Ascending aorta (tissue), 2 donors: ENCODE results near the gene VWA3A. TPM values are rescaled to one million over a fixed set of nuclear protein-coding genes. Genes with fewer than 3 reads are reported as not detected.
"Not testable (repeated sequence)": the region's sequence is repeated elsewhere in the genome, so short reads cannot be mapped to it uniquely, and the experiment has no call there.

Experiments used
- DNase-seq, 2 donors: peaks; one replicate each; pipeline ENCODE4 v3.0.0-alpha.2; 2019; ENCODE audit warnings: low spot score in 2 of 2
- H3K27ac ChIP-seq, 2 donors: fragments of 200-600 bp; sonication (generic); one replicate each; pipeline ENCODE4 v1.5.1; 2016 to 2017; ENCODE audit warnings: mild to moderate bottlenecking in 1 of 2
- H3K27me3 ChIP-seq: fragments of 200-600 bp; sonication (generic); one replicate; pipeline ENCODE4 v1.5.1; 2017
- H3K36me3 ChIP-seq, 2 donors: fragments of 200-600 bp; sonication (generic); one replicate each; pipeline ENCODE4 v1.5.1; 2016
- H3K4me1 ChIP-seq, 2 donors: fragments of 200-600 bp; sonication (generic); one replicate each; pipeline ENCODE4 v1.5.1; 2016 to 2017; ENCODE audit warnings: mild to moderate bottlenecking in 1 of 2
- H3K4me3 ChIP-seq, 2 donors: fragments of 200-600 bp; sonication (generic); one replicate each; pipeline ENCODE4 v1.5.1; 2016 to 2017; ENCODE audit warnings: mild to moderate bottlenecking in 1 of 2
- H3K9me3 ChIP-seq, 2 donors: fragments of 200-600 bp; sonication (generic); one replicate each; pipeline ENCODE4 v1.5.1; 2016
- intact Hi-C: fragments of 100-400 bp; cut with DNase I; formaldehyde crosslinking; loops from one replicate; pipeline ENCODE4 v1.15.1; 2023
- total RNA-seq: library from RNA; depleted of rRNA; stranded (reverse); fragments of >200 nt; gene quantifications from one replicate; pipeline ENCODE4 v1.1.0, GENCODE V29; 2016
- TF ChIP-seq, protein P1 (sequence below), 3 experiments: fragments of 200-600 bp in 2 of 3; fragments of 450-650 bp in 1 of 3; sonication (generic) in 2 of 3; IDR thresholded peaks; one replicate each; pipeline ENCODE4 v1.5.1; 2016 to 2019; ENCODE audit warnings: antibody characterized with exemption in 3 of 3, mild to moderate bottlenecking in 1 of 3, moderate library complexity in 1 of 3

The VWA3A gene
- total RNA-seq, 1 donor from 2014 or later = not detected

DNA sequence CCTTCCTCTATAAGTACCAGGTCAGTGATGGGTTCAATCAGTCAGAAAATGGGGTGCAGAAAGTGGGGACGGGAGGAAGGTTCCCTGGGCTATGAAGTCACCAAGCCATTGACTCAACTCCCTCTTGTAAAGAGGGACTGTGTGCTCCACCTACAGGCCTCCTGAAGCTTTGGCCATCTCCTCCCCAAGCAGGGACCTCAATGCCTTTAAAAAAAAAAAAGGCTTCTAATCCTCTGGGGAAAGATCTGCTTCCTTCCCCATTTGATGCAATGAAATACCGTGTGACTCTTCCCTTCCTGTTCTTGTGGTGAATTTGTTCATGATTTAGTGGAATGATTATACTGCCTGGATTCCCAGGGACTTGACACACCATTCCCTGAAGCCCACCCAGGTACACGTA lies 30.8 kb downstream of the VWA3A start:
- Histone ChIP-seq H3K9me3 (no peaks in the 10 kb centered on the region), H3K4me3 (no peak overlapping the region), H3K36me3 (no peaks in the 10 kb centered on the region), H3K4me1 (no peaks in the 10 kb centered on the region), H3K27me3 (no peaks in the 10 kb centered on the region), H3K27ac (no peak overlapping the region)
- TF ChIP-seq, protein P1, sequence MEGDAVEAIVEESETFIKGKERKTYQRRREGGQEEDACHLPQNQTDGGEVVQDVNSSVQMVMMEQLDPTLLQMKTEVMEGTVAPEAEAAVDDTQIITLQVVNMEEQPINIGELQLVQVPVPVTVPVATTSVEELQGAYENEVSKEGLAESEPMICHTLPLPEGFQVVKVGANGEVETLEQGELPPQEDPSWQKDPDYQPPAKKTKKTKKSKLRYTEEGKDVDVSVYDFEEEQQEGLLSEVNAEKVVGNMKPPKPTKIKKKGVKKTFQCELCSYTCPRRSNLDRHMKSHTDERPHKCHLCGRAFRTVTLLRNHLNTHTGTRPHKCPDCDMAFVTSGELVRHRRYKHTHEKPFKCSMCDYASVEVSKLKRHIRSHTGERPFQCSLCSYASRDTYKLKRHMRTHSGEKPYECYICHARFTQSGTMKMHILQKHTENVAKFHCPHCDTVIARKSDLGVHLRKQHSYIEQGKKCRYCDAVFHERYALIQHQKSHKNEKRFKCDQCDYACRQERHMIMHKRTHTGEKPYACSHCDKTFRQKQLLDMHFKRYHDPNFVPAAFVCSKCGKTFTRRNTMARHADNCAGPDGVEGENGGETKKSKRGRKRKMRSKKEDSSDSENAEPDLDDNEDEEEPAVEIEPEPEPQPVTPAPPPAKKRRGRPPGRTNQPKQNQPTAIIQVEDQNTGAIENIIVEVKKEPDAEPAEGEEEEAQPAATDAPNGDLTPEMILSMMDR (IDR thresholded peaks at IDR 0.05) = no peak
- no peak for DNase-seq
- intact Hi-C loops = no loop called here

DNA sequence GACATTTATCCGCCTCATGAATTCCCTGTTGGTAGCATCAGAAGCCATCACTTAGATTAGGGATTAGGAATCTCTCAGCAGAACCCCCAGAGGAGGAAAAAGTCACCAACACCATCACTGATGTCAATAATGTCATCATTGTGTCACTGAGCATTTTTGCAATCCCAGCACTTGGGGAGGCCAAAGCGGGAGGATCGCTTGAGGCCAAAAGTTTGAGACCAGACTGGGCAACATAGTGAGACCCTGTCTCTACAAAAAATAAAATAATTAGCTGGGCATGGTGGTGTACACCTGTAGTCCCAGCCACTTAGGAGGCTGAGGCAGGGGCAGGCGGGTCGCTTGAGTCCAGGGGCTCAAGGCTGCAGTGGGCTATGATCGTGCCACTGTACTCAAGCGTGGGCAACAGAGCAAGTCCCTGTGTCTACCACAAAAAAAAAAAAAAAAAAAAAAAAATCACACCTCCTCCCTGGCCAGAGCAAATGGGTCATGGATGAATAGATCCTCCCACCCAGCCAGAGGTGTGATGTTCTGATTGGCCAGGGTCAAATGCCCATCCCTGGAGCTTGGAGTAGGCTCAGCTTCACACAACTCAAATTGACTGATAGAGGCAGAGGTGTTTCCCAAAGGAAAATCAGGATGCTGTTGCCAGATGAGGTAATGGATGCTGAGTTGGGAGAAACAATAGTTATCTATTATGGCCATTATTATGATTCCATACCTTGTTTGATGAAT lies 31.6 kb downstream of the VWA3A start:
- intact Hi-C loops = no loop called here

DNA sequence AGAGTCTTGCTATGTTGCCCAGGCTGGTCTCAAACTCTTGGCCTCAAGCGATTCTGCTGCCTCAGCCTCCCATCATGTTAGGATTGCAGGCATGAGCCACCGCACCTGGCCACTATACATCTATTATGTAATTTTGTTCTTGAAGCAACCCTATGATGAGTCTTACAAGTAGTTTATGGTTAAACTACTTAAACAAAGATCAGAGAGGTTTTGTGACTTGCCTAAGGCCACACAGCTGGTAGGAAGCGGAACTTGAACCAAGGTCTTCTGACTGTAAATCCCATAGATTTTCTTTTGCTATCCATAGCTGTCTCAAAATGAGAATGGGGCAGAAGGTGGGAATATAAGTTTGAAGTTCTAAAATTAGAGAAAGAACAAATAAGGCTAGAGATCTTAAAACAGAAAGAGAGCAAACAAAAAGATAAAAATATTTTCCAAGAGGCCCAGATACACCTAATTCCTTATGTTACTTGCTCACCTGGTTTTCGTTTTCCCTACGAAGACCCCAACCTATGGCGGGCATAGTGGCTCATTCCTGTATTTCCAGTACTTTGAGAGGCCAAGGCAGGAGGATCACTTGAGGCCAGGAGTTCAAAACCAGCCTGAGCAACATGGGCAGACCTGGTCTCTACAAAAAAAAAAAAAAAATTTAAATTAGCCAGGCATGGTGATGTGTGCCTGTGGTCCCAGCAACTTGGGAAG lies 32.4 kb downstream of the VWA3A start:
- DNase-seq = no peak
- Histone ChIP-seq H3K4me1 (no peaks in the 10 kb centered on the region), H3K4me3 (no peak overlapping the region), H3K9me3 (peaks cover 0 to 5% of the 10 kb centered on the region in 2 donors), H3K27ac (no peak overlapping the region), H3K27me3 (no peaks in the 10 kb centered on the region), H3K36me3 (no peaks in the 10 kb centered on the region)
- TF ChIP-seq, protein P1 (IDR thresholded peaks at IDR 0.05) = no peak
- intact Hi-C loops = no loop called here

More for the DNA sequence above, 31.6 kb downstream of the VWA3A start:
- H3K27ac ChIP-seq = no peak overlapping the region
- no peaks in the 10 kb centered on the region for H3K36me3 ChIP-seq
- no peak for DNase-seq
- no peak overlapping the region for H3K4me3 ChIP-seq
- no peaks in the 10 kb centered on the region for H3K4me1 ChIP-seq
- H3K27me3 ChIP-seq = no peaks in the 10 kb centered on the region
- TF ChIP-seq, protein P1 (IDR thresholded peaks at IDR 0.05) = no peak
- peaks cover 0 to 5% of the 10 kb centered on the region in 2 donors for H3K9me3 ChIP-seq

DNA sequence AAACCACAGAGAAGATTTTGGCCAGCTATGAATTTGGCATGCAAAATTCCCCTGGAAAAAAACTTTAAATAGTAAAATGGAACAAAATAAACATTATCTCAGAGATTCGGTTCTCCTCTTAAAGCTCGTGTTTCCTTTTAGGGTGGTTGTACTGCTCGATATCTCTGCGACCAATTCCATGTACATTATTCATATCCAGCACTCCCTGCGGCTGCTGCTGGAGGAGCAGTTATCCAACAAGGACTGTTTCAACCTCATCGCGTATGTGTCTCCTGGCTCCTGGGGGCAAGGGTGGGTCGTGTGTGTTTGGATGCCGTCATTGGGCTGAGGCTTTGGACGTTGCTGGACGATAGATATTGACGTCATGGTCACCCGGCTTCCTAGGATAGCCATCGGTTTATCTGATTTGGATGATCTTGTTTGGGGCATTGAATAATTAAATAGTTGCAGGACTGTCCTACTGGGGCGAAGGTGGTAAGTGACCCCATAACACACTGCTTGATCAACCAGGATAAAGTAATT lies 33.8 kb downstream of the VWA3A start:
- H3K4me3 ChIP-seq = peak overlapping the region in 1 of 2 donors; percentile 30
- TF ChIP-seq, protein P1 (IDR thresholded peaks at IDR 0.05) = no peak
- DNase-seq = no peak
- no peaks in the 10 kb centered on the region for H3K36me3 ChIP-seq
- H3K9me3 ChIP-seq = peaks cover 0 to 5% of the 10 kb centered on the region in 2 donors
- intact Hi-C loops = no loop called here
- H3K27me3 ChIP-seq = no peaks in the 10 kb centered on the region
- H3K27ac ChIP-seq = no peak overlapping the region
- H3K4me1 ChIP-seq = no peaks in the 10 kb centered on the region

DNA sequence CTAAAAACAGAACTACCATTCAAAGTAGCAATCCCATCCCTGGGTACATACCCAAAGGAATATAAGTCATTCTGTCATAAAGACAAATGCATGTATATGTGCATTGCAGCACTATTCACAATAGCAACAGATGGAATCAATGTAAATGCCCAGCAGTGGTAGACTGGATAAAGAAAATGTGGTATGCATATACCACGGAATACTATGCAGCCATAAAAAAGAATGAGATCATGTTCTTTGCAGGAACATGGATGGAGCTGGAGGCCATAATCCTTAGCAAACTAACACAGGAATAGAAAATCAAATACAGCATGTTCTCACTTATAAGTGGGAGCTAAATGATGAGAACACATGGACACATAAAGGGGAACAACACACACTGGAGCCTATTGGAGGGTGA lies 36.2 kb downstream of the VWA3A start:
- H3K27ac ChIP-seq, H3K4me3 ChIP-seq, intact Hi-C loops, H3K4me1 ChIP-seq, DNase-seq, H3K36me3 ChIP-seq, H3K9me3 ChIP-seq, H3K27me3 ChIP-seq: not testable (repeated sequence)

DNA sequence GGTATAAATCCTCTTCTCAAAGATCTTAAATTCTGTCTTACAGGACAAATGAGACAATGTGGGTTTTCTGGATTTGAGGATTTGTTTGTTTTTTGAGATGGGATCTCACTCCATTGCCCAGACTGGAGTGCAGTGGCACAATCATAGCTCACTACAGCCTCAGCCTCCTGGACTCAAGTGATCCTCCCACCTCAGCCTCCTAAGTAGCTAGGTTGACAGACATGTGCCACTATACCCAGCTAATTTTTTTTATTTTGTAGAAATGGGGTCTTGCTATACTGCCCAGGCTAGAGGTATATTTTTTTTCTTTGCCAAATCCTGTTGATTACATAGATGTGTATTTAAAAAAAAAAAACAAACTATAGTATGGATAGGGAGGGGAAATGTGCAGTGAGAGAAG lies 38.2 kb downstream of the VWA3A start:
- Histone ChIP-seq H3K4me3 (no peak overlapping the region), H3K9me3 (peaks cover 0 to 5% of the 10 kb centered on the region in 2 donors), H3K27me3 (no peaks in the 10 kb centered on the region), H3K36me3 (no peaks in the 10 kb centered on the region), H3K4me1 (no peaks in the 10 kb centered on the region), H3K27ac (no peak overlapping the region)
- intact Hi-C loops = no loop called here
- TF ChIP-seq, protein P1 (IDR thresholded peaks at IDR 0.05) = no peak
- no peak for DNase-seq
